HG03520 (cell line): Measurements from ENCODE around the gene OR5T3.
"Not testable (repeated sequence)": the region's sequence is repeated elsewhere in the genome, so short reads cannot be mapped to it uniquely, and the experiment has no call there.

Experiments
- ATAC-seq: cut with Tn5 transposase; IDR thresholded peaks from one replicate; pipeline ENCODE4 v1.9.1; 2021; ENCODE audit warnings: mild to moderate bottlenecking, moderate library complexity; ENCODE audit not compliant: unreplicated experiment

Gene OR5T3

DNA sequence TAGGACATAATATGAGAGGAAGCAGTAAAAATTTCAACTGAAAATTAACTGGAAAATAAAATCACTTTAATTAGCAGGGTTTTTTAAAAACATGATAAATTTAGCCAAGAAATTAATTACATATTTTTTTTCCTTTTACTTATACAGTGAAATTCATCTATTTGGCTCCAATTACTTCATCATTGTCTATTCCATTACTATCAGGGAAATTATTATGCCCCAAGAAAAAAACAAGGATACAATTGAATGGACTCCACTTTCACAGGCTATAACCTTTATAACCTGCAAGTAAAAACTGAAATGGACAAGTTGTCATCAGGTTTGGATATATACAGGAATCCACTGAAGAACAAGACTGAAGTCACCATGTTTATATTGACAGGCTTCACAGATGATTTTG, at the start of gene OR5T3:
TSS of gene OR5T3 (plus strand) at position 301 of the 400 bp plus-strand sequence. CDS start at position 301, 0 bp downstream.
- no peak for ATAC-seq

GRCh38 chr11:56207790-56208189, 44.3 kb upstream of the OR5T3 start:
- no peak for ATAC-seq

DNA sequence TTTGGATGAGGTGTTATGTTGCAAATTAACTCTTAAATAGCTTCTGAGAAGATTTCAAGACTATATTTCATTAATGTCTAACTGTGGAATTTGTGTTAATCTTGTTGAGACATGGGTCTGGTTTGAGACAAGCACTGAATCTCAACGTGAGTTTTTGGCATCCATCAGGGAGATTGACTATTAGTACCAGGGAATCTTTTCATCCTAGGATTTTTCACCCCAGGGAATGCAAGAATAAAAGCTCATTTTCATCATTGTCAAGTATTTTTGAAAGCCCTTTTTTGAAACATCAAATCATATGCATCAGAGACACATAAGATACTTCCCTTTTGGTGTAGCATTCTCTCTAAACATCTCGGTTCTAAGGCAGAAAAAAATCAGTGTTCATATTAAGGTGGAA, 37.5 kb upstream of the OR5T3 start:
- no peak for ATAC-seq

GRCh38 chr11:56219735-56220134, 32.3 kb upstream of the OR5T3 start:
- ATAC-seq, result not testable (repeated sequence)

- no peak for ATAC-seq
These were observed 17.9 kb upstream of the OR5T3 start, which contains the start of gene OR5T2 for GRCh38 chr11:56234155-56234554. TSS of gene OR5T2 (minus strand) at chr11:56234255. CDS start at chr11:56233062, 1,193 bp downstream.

GRCh38 chr11:56271092-56271491, 19.0 kb downstream of the OR5T3 start:
- ATAC-seq, result no peak

GRCh38 chr11:56273854-56274253, 21.8 kb downstream of the OR5T3 start, which contains the start of gene OR5T1:
TSS of gene OR5T1 (plus strand) at chr11:56274154. CDS start at chr11:56275639, 1,485 bp downstream.
- ATAC-seq, result no peak

GRCh38 chr11:56292154-56292553, 40.1 kb downstream of the OR5T3 start, which contains the start of gene OR8H1:
TSS of gene OR8H1 (minus strand) at chr11:56292254. CDS start at chr11:56291062, 1,192 bp downstream.
- ATAC-seq, result no peak

DNA sequence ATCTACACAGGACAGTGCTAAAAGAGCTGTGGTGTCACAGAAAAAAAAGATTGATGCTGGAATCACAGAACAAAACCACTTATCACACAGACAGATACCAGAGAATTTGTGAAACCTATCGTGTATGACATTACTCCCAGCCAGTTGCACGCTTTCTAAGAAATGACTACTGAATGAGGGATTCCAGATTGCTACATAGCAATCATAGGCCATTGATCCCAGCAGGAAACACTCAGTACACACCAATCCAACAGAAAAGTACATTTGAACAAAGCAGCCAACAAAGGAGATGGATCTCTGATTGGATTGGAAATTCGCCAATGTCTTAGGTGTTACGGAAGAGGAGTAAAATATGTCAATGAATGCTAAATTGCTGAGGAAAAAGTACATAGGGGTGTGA, 44.8 kb downstream of the OR5T3 start:
- no peak for ATAC-seq
